T-helper 1 cell treated with Interleukin-12 subunit alpha and Interleukin-12 subunit beta and Interleukin-4 antibody, amounts not matched to agents 30 ng/mL and 1 ng/mL, for 36 hours (primary cell): Measurements from ENCODE around the gene ABHD14A. TPM values are rescaled to one million over a fixed set of nuclear protein-coding genes. Genes with fewer than 3 reads are reported as not detected.

Experiments
- intact Hi-C: fragments of 100-400 bp; cut with micrococcal nuclease; formaldehyde crosslinking; loops from one replicate; pipeline ENCODE4 v1.15.1; 2024
- total RNA-seq: library from RNA; stranded (reverse); gene quantifications from 2 replicates; pipeline ENCODE4 v1.2.3, GENCODE V29; 2022

Gene ABHD14A
- total RNA-seq, 1 donor from 2014 or later = 11.5 TPM

DNA sequence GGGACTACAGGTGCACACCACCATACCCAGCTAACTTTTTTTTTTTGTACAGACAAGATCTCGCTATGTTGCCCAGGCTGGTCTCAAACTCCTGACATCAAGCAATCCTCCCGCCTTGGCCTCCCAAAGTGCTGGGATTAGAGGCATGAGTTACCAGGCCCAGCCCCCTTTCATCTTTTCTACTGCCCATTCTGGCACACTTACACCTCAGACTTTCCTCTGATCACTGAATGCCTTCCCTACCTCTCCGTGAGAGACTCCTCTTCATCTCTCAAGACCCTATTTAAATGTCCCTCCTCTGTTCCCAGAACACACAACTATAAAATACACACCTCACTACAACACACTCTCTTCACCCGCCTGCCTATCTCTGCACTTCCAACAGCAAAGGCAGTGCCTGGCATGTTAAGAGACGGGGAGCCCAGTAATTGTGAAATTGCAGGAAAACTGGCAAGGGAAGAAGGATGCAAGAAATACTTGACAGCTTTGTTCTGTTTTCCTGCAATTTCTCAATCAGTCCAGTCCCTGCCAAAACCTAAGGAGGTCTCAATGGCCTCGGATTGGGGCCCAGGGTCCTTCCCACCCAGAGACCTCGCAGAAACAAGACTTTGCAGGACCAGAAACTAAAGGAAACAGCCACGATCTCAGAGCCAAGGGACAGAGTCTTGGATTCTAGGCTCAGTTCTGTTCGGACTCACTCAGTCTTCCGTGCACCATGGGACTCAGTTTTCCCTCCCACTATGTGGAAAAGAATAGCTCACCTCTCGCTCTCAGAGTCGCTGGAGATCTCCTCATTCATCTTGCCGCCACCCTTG, 34.0 kb upstream of the ABHD14A start:
- intact Hi-C loops = loop anchor here (5.0 to 10.0 kb wide), 4 partner anchors 336 to 1589 kb away; partner anchors contain the start of genes CISH, CYB561D2, MAPKAPK3 and NISCH

DNA sequence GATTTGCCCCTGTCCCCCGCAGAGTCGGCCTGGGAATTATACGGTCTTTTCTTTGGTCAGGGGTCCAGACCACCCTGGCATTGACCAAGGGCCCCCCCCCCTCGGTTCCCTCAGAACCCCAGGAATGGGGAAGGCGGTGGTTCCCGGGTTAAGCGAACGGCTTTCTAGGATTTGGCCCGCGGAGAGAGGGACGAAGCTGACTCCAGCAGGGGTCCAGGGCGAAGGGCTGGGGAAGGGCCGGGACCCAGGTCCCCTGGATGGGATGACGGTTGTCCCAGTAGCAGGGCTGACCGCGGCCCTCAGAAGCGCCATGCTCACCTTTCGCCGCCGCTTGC, 33.4 kb upstream of the ABHD14A start:
- intact Hi-C loops = loop anchor here (5.0 to 10.0 kb wide), 4 partner anchors 336 to 1589 kb away; partner anchors contain the start of genes CISH, CYB561D2, MAPKAPK3 and NISCH

DNA sequence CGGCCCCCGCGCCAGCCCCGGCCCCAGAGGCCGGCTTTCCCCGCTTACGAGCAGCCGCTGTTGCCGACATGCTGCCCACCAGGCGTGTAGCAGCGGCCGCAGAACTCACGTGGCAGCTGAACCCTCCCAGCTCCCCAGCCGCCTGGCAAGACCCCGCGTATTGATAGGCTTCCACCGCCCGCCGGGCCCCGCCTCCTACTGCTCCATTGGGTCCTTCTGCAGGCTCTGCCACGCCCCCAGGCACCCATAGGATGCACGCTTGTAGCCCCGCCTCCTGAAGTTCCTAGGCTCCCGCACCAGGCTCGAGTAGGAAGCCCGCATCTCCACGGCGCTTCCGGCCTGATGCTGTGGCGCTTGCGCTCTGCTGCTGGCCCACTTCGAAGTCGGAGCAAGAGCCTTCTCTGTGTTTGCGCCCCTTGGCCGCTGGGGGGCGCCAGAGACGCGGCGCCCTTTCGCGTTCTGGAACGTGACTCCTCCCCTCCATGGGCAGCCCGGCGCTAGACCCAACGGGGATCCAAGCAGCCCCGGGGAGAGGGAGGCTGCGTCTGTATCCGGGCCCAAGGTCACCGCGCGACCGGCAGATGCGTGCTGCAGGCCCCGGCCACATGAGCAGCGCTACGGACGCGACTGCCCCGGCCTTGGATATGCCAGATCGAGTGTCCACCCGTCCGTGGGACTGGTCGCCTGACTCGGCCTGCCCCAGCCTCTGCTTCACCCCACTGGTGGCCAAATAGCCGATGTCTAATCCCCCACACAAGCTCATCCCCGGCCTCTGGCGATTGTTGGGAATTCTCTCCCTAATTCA, 32.9 kb upstream of the ABHD14A start, which contains the start of the genes PARP3 and RRP9:
Gene PARP3 (plus strand): TSS at position 566 of the 805 bp plus-strand sequence. CDS start 993 bp downstream, outside the sequence.
Gene RRP9 (minus strand): TSS at position 107 of the 805 bp plus-strand sequence. CDS start 37 bp downstream, at position 70.
- intact Hi-C loops = loop anchor here (1.0 to 10.0 kb wide), 18 partner anchors 25 to 1707 kb away; partner anchors contain the start of genes ABHD14B, ACY1, ALAS1 and CISH

DNA sequence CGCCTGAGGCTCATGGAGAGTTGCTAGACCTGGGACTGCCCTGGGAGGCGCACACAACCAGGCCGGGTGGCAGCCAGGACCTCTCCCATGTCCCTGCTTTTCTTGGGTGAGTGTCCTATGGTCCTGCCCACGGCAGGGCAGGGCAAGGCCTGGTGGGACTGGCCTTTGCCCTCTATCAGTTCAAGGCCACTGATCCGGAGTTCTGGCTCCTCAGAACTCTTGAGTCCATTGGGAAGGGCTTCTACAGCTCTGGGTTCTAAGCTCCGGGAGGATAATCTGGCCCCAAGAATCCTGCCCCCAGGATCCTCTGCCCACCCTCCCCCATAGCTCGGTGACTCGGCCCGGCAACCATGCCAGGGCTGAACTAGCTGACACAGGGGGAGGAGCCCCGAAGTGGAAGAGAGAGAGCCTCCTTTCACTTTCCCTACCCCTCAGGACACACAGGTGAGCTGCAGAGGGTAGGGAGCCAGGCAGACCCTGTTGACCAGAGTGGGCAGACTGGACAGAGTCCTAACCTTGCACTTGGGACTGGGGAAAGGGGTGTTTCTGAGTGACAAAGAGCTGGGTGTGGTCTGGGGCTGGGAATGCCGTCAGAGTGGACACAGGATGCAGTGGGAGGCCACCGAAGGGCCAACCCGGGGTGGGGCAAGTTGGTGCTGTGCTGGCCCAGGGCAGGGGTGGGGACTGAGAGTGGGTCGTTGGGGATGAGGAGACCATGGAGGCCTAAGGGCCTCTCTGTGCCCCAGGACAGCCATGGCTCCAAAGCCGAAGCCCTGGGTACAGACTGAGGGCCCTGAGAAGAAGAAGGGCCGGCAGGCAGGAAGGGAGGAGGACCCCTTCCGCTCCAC, 32.0 kb upstream of the ABHD14A start:
- intact Hi-C loops = loop anchor here (1.0 to 10.0 kb wide), 18 partner anchors 24 to 1708 kb away; partner anchors contain the start of genes ABHD14B, ACY1, ALAS1 and CISH

DNA sequence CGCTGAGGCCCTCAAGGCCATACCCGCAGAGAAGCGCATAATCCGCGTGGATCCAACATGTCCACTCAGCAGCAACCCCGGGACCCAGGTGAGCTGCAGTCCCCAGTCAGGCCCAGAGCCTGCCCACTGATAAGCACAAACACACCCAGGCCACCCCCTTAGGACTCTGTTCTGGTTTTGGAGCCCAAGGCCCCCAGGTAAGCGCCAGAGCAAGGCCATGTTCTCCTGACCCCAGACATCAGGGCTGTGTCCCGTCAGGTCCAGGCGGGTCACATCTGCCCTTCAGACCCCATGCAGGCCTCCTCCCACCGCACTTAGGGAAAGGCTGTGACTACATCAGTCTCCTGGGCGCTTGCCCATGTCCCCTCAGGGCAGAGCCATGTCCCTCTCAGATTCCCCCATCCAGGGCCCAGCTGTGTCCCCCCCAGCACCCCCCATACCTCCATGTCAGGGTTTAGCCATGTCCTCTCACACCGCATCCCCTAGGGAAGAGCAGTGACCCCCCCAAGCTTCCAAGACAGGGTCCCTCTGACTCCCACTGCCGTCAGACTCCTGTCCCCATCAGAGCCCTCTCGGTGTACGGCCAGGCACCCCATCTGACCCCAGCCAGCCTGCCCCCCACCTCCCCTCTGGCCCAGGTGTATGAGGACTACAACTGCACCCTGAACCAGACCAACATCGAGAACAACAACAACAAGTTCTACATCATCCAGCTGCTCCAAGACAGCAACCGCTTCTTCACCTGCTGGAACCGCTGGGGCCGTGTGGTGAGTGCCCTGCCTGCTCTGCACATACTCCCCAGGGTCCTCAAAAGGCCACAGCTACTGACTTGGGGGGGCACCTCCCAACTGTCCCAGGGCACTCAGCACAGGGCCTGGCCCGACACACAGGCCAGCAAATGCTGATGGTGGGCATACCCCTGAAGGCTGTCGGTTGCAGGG, 31.1 kb upstream of the ABHD14A start:
- intact Hi-C loops = loop anchor here (2.0 to 10.0 kb wide), 5 partner anchors 334 to 1709 kb away; partner anchors contain the start of genes CISH, CYB561D2, MAPKAPK3 and NISCH

DNA sequence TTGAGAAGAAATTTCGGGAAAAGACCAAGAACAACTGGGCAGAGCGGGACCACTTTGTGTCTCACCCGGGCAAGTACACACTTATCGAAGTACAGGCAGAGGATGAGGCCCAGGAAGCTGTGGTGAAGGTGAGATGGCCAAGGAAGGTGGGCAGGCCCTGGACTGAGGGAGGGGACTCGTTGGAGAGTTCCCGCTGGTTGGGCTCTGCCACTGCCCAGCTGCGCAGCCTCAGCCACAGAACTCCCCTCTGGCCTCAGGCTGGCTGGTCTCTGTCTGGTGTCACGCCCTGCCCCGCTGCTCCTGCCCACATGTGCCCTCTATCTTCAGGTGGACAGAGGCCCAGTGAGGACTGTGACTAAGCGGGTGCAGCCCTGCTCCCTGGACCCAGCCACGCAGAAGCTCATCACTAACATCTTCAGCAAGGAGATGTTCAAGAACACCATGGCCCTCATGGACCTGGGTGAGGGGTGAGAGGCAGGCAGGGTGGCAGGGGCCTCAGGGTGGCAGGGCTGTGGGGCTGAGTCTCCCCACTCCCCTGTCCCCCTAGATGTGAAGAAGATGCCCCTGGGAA, 30.3 kb upstream of the ABHD14A start:
- intact Hi-C loops = loop anchor here (5.0 to 10.0 kb wide), 4 partner anchors 333 to 1592 kb away; partner anchors contain the start of genes CISH, CYB561D2, MAPKAPK3 and NISCH

DNA sequence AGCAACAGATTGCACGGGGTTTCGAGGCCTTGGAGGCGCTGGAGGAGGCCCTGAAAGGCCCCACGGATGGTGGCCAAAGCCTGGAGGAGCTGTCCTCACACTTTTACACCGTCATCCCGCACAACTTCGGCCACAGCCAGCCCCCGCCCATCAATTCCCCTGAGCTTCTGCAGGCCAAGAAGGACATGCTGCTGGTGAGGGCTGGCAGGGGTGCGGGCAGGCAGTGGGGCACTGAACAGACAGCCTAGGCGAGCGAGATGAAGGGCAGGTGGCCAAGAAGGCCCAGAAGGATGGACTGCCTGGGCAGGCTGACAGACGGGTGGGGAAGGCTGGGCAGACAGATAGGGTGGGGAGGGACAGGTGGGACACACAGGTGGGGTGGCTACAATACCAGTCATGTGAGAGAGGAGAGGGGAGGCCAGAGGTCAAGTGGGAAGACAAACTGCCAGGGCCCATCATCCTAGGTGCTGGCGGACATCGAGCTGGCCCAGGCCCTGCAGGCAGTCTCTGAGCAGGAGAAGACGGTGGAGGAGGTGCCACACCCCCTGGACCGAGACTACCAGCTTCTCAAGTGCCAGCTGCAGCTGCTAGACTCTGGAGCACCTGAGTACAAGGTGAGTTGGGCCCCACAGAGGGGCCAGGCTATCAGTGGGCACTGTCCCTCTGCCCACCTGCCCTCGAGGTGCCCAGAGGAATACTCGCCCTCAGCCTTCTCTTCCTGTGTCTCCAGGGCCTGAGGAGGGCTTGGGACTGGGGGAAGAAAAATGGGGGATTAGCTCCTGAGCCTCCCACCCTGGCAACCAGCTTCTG, 29.6 kb upstream of the ABHD14A start:
- intact Hi-C loops = loop anchor here (10.0 kb wide), 1 partner anchor 1330 kb away; the partner anchor contains the start of genes CISH and MAPKAPK3

DNA sequence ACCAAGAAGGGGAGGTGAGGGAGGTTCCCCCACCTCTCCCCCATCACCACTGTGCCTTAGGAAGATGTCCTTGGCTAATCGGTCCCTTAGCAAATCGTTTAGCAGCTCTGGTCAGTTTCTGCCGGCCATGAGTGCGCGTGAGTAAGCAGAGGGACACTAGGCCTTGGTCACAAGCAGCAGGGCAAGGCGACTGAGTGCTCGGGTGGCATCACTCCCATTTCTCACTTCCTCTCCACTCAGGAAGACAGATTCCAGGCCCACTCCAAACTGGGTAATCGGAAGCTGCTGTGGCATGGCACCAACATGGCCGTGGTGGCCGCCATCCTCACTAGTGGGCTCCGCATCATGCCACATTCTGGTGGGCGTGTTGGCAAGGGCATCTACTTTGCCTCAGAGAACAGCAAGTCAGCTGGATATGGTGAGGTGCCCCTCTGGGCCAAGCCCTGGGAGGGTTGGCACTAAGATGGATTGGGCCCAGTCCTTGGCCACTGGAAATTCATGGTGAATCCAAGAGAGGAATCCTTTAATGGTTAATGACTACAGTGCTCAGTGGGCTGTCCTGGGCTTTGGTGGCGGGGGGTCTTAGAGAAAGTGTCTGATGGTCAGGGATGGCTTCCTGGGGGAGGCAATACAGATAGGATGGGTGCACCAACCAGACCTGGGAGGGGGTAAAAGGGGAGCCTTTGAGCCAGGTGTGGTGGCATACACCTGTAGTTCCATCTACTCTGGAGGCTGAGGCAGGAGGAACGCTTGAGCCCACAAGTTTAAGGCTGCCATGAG, 28.7 kb upstream of the ABHD14A start:
- intact Hi-C loops = loop anchor here (10.0 kb wide), 1 partner anchor 1331 kb away; the partner anchor contains the start of genes CISH and MAPKAPK3

DNA sequence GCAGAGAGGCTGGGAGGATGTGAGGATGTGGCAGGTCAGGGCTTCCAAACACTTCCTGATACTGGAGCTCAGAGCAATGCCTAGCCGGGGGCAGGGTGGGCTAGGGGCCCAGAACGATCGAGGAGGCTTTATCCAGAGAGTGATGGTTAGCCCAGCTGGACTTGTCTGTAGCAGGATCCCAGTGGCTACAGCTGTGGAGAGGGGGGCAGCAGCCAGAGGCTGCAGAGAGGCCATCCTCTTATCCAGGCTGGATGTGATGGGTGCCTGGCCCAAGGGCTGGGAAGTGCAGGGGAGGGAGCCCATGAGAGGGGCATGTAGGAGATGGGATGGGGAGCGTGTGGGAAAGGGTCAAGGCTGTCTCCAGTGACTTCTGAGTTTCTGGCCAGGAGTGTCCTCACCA, 28.1 kb upstream of the ABHD14A start:
- intact Hi-C loops = loop anchor here (10.0 kb wide), 1 partner anchor 1332 kb away; the partner anchor contains the start of genes CISH and MAPKAPK3

DNA sequence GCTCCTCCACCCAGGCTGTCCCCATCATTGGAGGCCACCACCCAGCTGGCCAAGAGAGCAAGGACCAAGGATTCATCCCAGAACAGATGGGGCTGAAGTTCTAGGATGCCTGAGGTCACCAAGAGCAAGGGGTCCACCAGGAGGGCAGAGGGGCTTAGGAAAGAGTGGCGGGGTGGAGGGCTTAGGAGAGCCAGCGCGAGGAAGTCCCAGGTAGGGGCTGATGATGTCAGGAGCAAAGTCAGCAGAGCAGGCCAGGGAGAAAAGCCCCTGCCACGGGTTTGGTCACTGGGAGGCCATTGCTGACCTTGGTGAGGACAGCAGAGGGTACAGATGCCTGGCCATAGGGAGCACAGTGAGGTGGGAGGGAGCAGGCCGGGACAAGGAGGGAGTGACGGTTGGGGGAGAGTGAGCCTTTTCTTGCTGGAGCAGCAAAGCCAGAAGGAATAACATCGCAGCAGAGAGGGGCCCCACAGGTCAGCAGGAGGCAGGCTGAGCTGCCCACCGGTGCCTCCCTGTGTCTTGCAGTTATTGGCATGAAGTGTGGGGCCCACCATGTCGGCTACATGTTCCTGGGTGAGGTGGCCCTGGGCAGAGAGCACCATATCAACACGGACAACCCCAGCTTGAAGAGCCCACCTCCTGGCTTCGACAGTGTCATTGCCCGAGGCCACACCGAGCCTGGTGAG, 27.5 kb upstream of the ABHD14A start:
- intact Hi-C loops = loop anchor here (10.0 kb wide), 1 partner anchor 1333 kb away; the partner anchor contains the start of genes CISH and MAPKAPK3

DNA sequence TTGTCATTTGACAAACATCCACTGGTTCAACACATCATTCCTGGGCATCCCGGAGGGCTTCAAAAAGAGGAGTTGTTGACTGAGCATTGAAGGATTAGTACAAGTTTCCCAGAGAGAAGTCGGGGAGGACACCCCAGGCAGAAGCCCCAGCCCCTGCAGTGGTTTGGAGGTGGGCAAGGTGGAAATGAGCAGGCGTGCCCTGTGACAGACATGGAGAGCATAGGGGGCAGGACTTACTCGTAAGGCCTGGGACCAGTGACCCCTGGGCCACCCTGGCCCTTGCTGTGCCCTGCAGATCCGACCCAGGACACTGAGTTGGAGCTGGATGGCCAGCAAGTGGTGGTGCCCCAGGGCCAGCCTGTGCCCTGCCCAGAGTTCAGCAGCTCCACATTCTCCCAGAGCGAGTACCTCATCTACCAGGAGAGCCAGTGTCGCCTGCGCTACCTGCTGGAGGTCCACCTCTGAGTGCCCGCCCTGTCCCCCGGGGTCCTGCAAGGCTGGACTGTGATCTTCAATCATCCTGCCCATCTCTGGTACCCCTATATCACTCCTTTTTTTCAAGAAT, 26.8 kb upstream of the ABHD14A start:
- intact Hi-C loops = loop anchor here (10.0 kb wide), 1 partner anchor 1333 kb away; the partner anchor contains the start of genes CISH and MAPKAPK3

DNA sequence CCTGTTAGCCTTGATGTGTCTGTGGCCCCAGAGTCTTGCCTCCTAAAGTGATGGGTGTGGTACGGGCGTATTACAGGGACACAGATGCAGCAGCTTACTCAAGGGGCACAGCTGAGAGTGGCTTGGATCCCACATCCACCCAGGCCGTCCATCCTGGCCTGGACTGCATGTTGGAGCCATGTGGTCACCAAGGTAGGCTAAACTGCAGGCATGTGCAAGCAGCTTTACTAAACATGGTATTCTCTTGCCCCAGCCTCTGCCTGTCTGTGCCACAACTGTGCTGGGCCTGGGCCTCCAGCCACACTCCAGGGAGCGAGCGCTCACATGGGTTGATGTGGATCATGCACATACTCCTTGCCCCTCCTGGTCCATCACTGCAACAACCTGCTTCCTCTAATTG, 25.7 kb upstream of the ABHD14A start:
- intact Hi-C loops = loop anchor here (10.0 kb wide), 1 partner anchor 1334 kb away; the partner anchor contains the start of genes CISH and MAPKAPK3

DNA sequence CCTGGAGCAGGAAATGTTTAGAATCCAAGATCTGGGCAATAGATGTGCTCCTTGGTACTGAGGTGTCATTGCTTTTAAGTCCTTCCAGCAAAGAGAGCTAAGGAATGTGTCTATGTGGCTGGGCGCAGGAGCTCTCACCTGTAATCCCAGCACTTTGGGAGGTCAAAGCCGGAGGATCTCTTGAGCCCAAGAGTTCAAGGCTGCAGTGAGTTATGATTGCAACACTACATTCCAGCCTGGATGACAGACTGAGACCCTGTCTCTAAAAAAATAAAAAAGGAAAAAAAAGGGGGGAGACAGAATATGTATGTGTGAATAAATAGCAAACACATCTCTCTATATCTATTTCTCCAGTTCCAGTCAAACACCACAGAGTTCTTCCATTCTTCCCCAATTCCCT, 24.0 kb upstream of the ABHD14A start:
- intact Hi-C loops = no loop called here

DNA sequence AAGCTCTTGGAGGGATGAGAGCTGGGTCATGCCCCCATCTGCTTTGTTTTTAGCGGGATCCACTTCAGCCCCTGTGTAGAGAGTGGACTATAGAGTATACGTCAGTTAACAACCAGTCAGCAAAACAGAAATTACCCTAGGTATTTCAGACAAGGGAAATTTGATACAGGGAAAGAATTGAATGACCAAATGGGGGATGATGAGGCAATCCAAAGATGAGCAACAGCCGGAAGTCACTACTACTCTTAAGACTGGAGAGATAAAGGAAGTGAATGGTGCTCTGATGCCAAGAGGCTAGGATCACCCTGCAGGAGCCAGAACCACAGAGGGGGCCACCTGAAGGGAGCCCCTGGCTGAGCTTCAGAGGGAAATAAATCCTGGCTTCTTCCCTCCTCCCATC, 21.4 kb upstream of the ABHD14A start:
- intact Hi-C loops = no loop called here

DNA sequence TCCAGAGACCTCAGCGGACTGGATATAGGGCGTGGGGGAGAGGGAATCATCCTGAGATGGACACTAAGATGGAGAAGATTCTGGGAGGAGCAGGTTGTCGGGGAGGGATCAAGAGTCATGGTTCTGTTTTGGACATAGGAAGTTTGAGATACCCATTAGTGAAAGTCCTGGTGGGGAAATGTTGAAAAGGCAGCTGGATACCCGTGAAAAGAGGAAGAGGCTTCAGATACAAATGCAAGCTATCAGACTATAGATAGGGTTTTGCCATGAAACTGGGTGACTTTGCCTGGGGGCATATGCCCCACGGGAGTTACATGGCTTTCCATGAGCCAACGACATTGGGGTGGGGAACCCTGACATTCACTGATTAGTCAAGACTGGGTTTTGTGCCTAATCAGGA, 20.8 kb upstream of the ABHD14A start:
- intact Hi-C loops = no loop called here

DNA sequence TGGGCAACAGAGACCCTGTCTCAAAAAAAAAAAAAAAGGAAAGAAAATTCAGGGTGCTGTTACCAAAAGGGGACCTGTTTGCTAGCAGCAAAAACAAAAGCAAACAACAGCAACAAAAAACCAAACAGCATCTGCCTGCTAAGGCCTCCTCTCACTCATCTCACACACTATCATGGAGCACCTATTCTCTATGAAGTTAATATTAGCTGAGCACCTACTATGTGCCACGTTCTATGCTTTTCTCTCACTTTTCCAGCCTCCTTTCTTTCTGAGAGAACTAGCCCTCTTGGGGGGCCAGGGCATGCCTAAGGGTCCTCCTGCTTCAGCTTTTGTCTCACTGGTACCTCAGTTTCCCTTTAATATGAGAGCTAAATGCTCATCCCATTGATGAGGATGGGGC, 20.2 kb upstream of the ABHD14A start:
- intact Hi-C loops = no loop called here
